Upper lobe of left lung (tissue), 4 donors: ENCODE data around the gene FBLN7.

Experiments used
- POLR2AphosphoS5 ChIP-seq, 2 donors: sonication (generic); formaldehyde crosslinking; IDR thresholded peaks; one replicate each; pipeline ENCODE4 v1.5.1; 2017; ENCODE audit warnings: antibody characterized with exemption in 2 of 2
- TF ChIP-seq, protein P1 (sequence below), 6 experiments: fragments of 450-650 bp in 4 of 6; fragments of 200-600 bp in 2 of 6; sonication (generic) in 2 of 6; IDR thresholded peaks; one replicate each; pipeline ENCODE4 v1.5.1; 2016 to 2019; ENCODE audit warnings: antibody characterized with exemption in 6 of 6

DNA sequence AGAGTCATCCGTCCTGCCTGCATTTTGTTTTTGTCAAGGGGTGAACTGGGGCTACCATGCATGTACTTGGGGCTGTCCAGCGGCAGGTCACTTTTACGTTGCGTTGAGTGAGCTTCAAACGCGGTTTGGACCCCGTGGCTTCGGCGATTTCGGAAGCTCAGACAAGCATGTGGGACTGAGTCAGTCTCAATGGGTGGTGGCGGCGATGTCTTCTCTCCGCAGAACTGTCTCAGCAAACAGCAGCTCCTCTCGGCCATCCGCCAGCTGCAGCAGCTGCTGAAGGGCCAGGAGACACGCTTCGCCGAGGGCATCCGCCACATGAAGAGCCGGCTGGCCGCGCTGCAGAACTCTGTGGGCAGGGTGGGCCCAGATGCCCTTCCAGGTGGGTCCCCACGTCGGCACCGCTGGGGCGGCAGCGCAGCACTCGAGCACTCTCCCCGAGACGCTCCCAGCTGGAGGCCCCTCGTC lies 21.3 kb downstream of the FBLN7 start:
- no peak for TF ChIP-seq POLR2AphosphoS5 (IDR thresholded peaks at IDR 0.05)
- TF ChIP-seq, protein P1, sequence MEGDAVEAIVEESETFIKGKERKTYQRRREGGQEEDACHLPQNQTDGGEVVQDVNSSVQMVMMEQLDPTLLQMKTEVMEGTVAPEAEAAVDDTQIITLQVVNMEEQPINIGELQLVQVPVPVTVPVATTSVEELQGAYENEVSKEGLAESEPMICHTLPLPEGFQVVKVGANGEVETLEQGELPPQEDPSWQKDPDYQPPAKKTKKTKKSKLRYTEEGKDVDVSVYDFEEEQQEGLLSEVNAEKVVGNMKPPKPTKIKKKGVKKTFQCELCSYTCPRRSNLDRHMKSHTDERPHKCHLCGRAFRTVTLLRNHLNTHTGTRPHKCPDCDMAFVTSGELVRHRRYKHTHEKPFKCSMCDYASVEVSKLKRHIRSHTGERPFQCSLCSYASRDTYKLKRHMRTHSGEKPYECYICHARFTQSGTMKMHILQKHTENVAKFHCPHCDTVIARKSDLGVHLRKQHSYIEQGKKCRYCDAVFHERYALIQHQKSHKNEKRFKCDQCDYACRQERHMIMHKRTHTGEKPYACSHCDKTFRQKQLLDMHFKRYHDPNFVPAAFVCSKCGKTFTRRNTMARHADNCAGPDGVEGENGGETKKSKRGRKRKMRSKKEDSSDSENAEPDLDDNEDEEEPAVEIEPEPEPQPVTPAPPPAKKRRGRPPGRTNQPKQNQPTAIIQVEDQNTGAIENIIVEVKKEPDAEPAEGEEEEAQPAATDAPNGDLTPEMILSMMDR (IDR thresholded peaks at IDR 0.05) = no peak
